Vagina (tissue), 2 donors: ENCODE results near the gene EFTUD2.

Experiments
- POLR2A ChIP-seq, 2 donors: fragments of 450-650 bp; IDR thresholded peaks; one replicate each; pipeline ENCODE4 v1.6.1; 2017; ENCODE audit warnings: antibody characterized with exemption in 2 of 2, mild to moderate bottlenecking in 2 of 2, moderate library complexity in 2 of 2
- POLR2AphosphoS5 ChIP-seq, 2 donors: sonication (generic); formaldehyde crosslinking; IDR thresholded peaks; one replicate each; pipeline ENCODE4 v1.9.0; 2017; ENCODE audit warnings: antibody characterized with exemption in 2 of 2, mild to moderate bottlenecking in 2 of 2, low read depth in 1 of 2; ENCODE audit not compliant: insufficient read depth in 1 of 2
- TF ChIP-seq, protein P1 (sequence below), 3 experiments: fragments of 450-650 bp in 2 of 3; fragments of 200-600 bp in 1 of 3; sonication (generic) in 1 of 3; IDR thresholded peaks; one replicate each; pipeline ENCODE4 v1.5.1; 2017 to 2019; ENCODE audit warnings: antibody characterized with exemption in 3 of 3, mild to moderate bottlenecking in 2 of 3, moderate library complexity in 2 of 3

DNA sequence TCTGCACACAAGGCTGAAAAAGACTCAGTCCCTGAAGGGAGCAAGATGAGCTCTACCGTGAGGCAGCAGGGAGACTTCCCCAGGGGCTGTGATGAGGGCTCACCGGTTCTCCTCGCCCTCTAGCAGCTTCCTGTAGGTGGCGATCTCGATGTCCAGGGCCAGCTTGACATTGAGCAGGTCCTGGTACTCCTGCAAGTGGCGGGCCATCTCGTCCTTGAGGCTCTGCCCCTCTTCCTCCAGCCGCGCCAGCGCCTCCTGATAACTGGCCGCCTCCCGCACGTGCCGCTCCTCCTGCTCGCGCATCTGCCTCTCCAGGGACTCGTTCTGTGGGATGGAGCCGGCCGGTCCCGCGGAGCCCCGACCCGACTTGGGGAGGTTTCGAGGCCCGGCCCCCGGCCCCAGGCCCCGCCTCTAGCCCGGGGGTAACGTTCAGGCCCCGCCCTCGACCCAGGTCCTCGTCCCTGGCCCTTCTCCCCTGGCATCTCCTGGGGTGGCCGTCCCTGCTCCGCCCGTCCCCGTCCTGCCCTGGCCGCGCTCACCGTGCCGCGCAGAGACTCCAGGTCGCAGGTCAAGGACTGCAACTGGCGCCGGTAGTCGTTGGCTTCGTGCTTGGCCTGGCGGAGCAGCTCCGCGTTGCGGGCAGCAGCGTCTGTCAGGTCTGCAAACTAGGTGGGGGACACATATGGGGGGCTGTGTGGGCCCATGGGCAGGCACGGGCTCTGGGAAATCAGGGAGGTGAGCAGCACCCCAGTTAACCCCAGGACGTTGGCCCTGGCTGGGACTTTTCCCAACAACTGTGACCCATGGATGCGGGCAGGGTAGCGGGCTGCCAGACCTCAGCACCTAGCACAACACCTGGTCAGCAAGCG is 12.1 kb upstream of the EFTUD2 start:
- TF ChIP-seq POLR2A (IDR thresholded peaks at IDR 0.05) (no peak), POLR2AphosphoS5 (IDR thresholded peaks at IDR 0.05; ENCODE audit: insufficient read depth in 1 of 2, low read depth in 1 of 2) (no peak)
- TF ChIP-seq, protein P1, sequence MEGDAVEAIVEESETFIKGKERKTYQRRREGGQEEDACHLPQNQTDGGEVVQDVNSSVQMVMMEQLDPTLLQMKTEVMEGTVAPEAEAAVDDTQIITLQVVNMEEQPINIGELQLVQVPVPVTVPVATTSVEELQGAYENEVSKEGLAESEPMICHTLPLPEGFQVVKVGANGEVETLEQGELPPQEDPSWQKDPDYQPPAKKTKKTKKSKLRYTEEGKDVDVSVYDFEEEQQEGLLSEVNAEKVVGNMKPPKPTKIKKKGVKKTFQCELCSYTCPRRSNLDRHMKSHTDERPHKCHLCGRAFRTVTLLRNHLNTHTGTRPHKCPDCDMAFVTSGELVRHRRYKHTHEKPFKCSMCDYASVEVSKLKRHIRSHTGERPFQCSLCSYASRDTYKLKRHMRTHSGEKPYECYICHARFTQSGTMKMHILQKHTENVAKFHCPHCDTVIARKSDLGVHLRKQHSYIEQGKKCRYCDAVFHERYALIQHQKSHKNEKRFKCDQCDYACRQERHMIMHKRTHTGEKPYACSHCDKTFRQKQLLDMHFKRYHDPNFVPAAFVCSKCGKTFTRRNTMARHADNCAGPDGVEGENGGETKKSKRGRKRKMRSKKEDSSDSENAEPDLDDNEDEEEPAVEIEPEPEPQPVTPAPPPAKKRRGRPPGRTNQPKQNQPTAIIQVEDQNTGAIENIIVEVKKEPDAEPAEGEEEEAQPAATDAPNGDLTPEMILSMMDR (IDR thresholded peaks at IDR 0.05), result no peak
